Peyer's patch (tissue), 4 donors: Measurements from ENCODE around the gene TRAP1.

ENCODE experiments used
- CTCF ChIP-seq, 6 experiments: fragments of 450-650 bp in 4 of 6; fragments of 200-600 bp in 2 of 6; sonication (generic) in 1 of 6; IDR thresholded peaks; one replicate each; pipeline ENCODE4 v1.5.1; 2017 to 2019; ENCODE audit warnings: antibody characterized with exemption in 6 of 6, mild to moderate bottlenecking in 3 of 6, moderate library complexity in 1 of 6
- POLR2A ChIP-seq, 2 donors: fragments of 450-650 bp; IDR thresholded peaks; one replicate each; pipeline ENCODE4 v1.5.1; 2017; ENCODE audit warnings: antibody characterized with exemption in 2 of 2, mild to moderate bottlenecking in 2 of 2, moderate library complexity in 2 of 2

DNA sequence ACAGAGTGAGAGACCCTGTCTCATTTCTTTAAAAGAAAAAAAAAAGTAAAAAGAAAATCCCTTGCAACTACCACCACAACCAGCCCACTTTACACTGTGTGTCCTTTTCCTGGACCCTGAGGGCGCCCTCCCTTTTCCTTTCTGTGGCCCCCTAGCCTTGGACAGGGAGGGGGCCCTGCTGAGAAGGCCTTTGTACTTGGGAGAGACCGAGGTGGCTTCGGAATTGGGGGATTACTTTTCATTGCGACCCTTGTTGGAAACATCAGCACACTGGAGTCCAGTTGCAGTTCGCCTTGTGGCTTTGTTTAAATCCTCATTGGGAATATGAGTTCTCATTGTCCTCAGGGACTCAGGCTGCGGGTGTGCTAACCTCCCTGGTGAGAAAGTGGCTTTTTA lies 72.2 kb downstream of the TRAP1 start:
- no peak for TF ChIP-seq CTCF (IDR thresholded peaks at IDR 0.05)
- TF ChIP-seq POLR2A (IDR thresholded peaks at IDR 0.05): no peak
